Suprapubic skin (tissue), 4 donors: ENCODE measurements around the gene TMEM88. TPM values are rescaled to one million over a fixed set of nuclear protein-coding genes. Genes with fewer than 3 reads are reported as not detected.

Source experiments
- DNase-seq, 2 donors: peaks; one replicate each; pipeline ENCODE4 v3.0.0-alpha.2; 2019; ENCODE audit warnings: low spot score in 2 of 2
- H3K27ac ChIP-seq: fragments of 200-600 bp; sonication (generic); one replicate; pipeline ENCODE4 v1.5.1; 2019
- H3K27me3 ChIP-seq: fragments of 200-600 bp; sonication (generic); one replicate; pipeline ENCODE4 v1.5.1; 2019
- H3K36me3 ChIP-seq: fragments of 200-600 bp; sonication (generic); one replicate; pipeline ENCODE4 v1.5.1; 2019
- H3K4me1 ChIP-seq: fragments of 200-600 bp; sonication (generic); one replicate; pipeline ENCODE4 v1.5.1; 2019
- H3K4me3 ChIP-seq: fragments of 200-600 bp; sonication (generic); one replicate; pipeline ENCODE4 v1.5.1; 2019; ENCODE audit warnings: mild to moderate bottlenecking
- H3K9me3 ChIP-seq: fragments of 200-600 bp; sonication (generic); one replicate; pipeline ENCODE4 v1.5.1; 2019
- EP300 ChIP-seq: sonication (generic); formaldehyde crosslinking; IDR thresholded peaks from one replicate; pipeline ENCODE4 v1.6.1; 2017; ENCODE audit warnings: antibody characterized with exemption
- POLR2A ChIP-seq, 2 donors: fragments of 450-650 bp; IDR thresholded peaks; one replicate each; pipeline ENCODE4 v1.6.1; 2017; ENCODE audit warnings: antibody characterized with exemption in 2 of 2, mild to moderate bottlenecking in 2 of 2, moderate library complexity in 2 of 2
- POLR2AphosphoS5 ChIP-seq, 3 donors: sonication (generic); formaldehyde crosslinking; IDR thresholded peaks; one replicate each; pipeline ENCODE4 v1.6.1; 2017; ENCODE audit warnings: antibody characterized with exemption in 3 of 3
- WGBS: methylation state at CpG from one replicate; pipeline ENCODE4 v1.1.5; 2018; 5-methylcytosine and 5-hydroxymethylcytosine counted together
- total RNA-seq, 4 donors: library from RNA; depleted of rRNA; stranded (reverse); fragments of >200 nt; gene quantifications; one replicate each; pipeline ENCODE4 v1.1.0, GENCODE V29; 2016
- TF ChIP-seq, protein P1 (sequence below), 2 donors: fragments of 200-600 bp in 1 of 2; fragments of 450-650 bp in 1 of 2; sonication (generic) in 1 of 2; IDR thresholded peaks; one replicate each; pipeline ENCODE4 v1.5.1; 2016 to 2019; ENCODE audit warnings: antibody characterized with exemption in 2 of 2, mild to moderate bottlenecking in 1 of 2, moderate library complexity in 1 of 2

The TMEM88 gene
- total RNA-seq, 4 donors from 2014 or later = 4.2 to 7.6 (median 5.1) TPM

DNA sequence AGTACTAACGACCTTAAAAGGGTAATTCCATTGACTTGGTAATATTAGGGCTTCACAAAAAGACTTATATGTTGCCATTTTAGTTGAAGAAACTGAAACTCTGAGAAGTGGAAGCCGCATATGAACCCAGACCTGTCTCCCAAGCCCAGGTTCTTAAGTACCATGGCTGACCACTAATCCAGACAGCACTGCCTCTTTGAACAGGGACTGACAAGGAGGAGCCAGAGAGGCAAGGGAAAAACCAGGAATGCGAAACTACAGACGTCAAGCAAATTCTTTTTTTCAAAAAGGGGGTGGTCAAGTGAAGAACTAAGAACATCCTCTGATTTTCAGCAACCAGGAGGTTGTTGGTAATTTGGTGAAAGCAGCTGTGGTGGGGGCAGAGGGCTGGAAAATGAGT is 18.2 kb downstream of the TMEM88 start:
- peaks cover 8% of the 10 kb centered on the region for H3K36me3 ChIP-seq
- TF ChIP-seq EP300 (no peak), POLR2A (IDR thresholded peaks at IDR 0.05) (no peak), POLR2AphosphoS5 (IDR thresholded peaks at IDR 0.05) (no peak)
- TF ChIP-seq, protein P1, sequence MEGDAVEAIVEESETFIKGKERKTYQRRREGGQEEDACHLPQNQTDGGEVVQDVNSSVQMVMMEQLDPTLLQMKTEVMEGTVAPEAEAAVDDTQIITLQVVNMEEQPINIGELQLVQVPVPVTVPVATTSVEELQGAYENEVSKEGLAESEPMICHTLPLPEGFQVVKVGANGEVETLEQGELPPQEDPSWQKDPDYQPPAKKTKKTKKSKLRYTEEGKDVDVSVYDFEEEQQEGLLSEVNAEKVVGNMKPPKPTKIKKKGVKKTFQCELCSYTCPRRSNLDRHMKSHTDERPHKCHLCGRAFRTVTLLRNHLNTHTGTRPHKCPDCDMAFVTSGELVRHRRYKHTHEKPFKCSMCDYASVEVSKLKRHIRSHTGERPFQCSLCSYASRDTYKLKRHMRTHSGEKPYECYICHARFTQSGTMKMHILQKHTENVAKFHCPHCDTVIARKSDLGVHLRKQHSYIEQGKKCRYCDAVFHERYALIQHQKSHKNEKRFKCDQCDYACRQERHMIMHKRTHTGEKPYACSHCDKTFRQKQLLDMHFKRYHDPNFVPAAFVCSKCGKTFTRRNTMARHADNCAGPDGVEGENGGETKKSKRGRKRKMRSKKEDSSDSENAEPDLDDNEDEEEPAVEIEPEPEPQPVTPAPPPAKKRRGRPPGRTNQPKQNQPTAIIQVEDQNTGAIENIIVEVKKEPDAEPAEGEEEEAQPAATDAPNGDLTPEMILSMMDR (IDR thresholded peaks at IDR 0.05) = no peak
- H3K27me3 ChIP-seq = no peaks in the 10 kb centered on the region
- H3K9me3 ChIP-seq = no peaks in the 10 kb centered on the region
- peaks cover 4% of the 10 kb centered on the region for H3K4me1 ChIP-seq
- no peak overlapping the region for H3K27ac ChIP-seq
- no peak for DNase-seq
- 67% methylated on average over 4 of the region's 4 CpGs for WGBS
- H3K4me3 ChIP-seq = no peak overlapping the region

- no peaks in the 10 kb centered on the region for H3K9me3 ChIP-seq
- peaks cover 22% of the 10 kb centered on the region for H3K36me3 ChIP-seq
- H3K27ac ChIP-seq = no peak overlapping the region
- H3K4me3 ChIP-seq = no peak overlapping the region
- no peak for DNase-seq
- H3K4me1 ChIP-seq = peaks cover 1% of the 10 kb centered on the region
- no peak for TF ChIP-seq EP300
- TF ChIP-seq POLR2AphosphoS5 (IDR thresholded peaks at IDR 0.05) = no peak
- TF ChIP-seq, protein P1 (IDR thresholded peaks at IDR 0.05) = no peak
- TF ChIP-seq POLR2A (IDR thresholded peaks at IDR 0.05) = no peak
- 83% methylated on average over 2 of the region's 2 CpGs for WGBS
- H3K27me3 ChIP-seq = no peaks in the 10 kb centered on the region
Observed at GRCh38 chr17:7875804-7876370, 21.0 kb downstream of the TMEM88 start.

DNA sequence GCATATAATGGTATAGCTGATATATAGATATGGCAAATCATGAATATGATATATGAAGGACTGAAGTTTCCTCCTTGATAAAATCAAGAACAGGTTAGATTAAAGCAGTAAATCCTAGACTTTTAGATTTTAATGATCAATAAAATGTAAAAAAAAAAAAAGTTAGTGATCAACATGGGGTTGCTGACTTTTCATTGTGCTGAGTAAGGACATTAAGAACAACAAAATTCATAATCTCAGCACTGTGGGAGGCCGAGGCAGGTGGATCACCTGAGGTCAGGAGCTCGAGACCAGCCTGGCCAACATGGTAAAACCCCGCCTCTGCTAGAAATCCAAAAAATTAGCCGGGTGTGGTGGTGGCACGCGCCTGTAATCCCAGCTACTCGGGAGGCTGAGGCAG is 23.4 kb downstream of the TMEM88 start:
- Histone ChIP-seq H3K9me3 (no peaks in the 10 kb centered on the region), H3K4me3 (no peak overlapping the region), H3K36me3 (peaks cover 24% of the 10 kb centered on the region), H3K27ac (no peak overlapping the region), H3K4me1 (peaks cover 17% of the 10 kb centered on the region), H3K27me3 (no peaks in the 10 kb centered on the region)
- DNase-seq = peak in 1 of 2 donors; percentile 47
- WGBS = 96% methylated on average over 7 of the region's 7 CpGs
- TF ChIP-seq, protein P1 (IDR thresholded peaks at IDR 0.05) = no peak
- TF ChIP-seq EP300 (no peak), POLR2A (IDR thresholded peaks at IDR 0.05) (no peak), POLR2AphosphoS5 (IDR thresholded peaks at IDR 0.05) (no peak)

- Histone ChIP-seq H3K4me1 (peaks cover 27% of the 10 kb centered on the region), H3K9me3 (no peaks in the 10 kb centered on the region), H3K4me3 (no peak overlapping the region), H3K27ac (no peak overlapping the region), H3K36me3 (peaks cover 23% of the 10 kb centered on the region), H3K27me3 (no peaks in the 10 kb centered on the region)
- TF ChIP-seq, protein P1 (IDR thresholded peaks at IDR 0.05) = no peak
- TF ChIP-seq POLR2A (IDR thresholded peaks at IDR 0.05) = no peak
- no peak for TF ChIP-seq POLR2AphosphoS5 (IDR thresholded peaks at IDR 0.05)
- TF ChIP-seq EP300 = no peak
- 77% methylated on average over 3 of the region's 3 CpGs for WGBS
- no peak for DNase-seq
Observed at GRCh38 chr17:7880076-7880868, 25.4 kb downstream of the TMEM88 start.

GRCh38 chr17:7881276-7882054 is 26.6 kb downstream of the TMEM88 start:
- no peak overlapping the region for H3K4me3 ChIP-seq
- H3K9me3 ChIP-seq = no peaks in the 10 kb centered on the region
- H3K36me3 ChIP-seq = peaks cover 19% of the 10 kb centered on the region
- peaks cover 37% of the 10 kb centered on the region for H3K4me1 ChIP-seq
- DNase-seq = peak in 1 of 2 donors; percentile 66
- no peak overlapping the region for H3K27ac ChIP-seq
- 41% methylated on average over 7 of the region's 7 CpGs for WGBS
- TF ChIP-seq EP300 = no peak
- TF ChIP-seq POLR2AphosphoS5 (IDR thresholded peaks at IDR 0.05) = no peak
- no peak for TF ChIP-seq POLR2A (IDR thresholded peaks at IDR 0.05)
- TF ChIP-seq, protein P1 (IDR thresholded peaks at IDR 0.05) = no peak
- H3K27me3 ChIP-seq = no peaks in the 10 kb centered on the region
